Ovary (tissue), 9 donors: ENCODE data around the gene FLNB. TPM values are rescaled to one million over a fixed set of nuclear protein-coding genes. Genes with fewer than 3 reads are reported as not detected.

Source experiments
- DNase-seq, 5 donors: peaks; one replicate each; pipeline ENCODE4 v3.0.0-alpha.2; 2019 to 2020
- H3K27ac ChIP-seq, 2 donors: fragments of 200-600 bp; one replicate each; pipeline versions ENCODE4 v1.5.1 to v1.8.0; 2019 to 2022
- H3K27me3 ChIP-seq: fragments of 200-600 bp; one replicate; pipeline ENCODE4 v1.8.0; 2022
- H3K36me3 ChIP-seq: fragments of 200-600 bp; sonication (generic); one replicate; pipeline ENCODE4 v1.5.1; 2019
- H3K4me1 ChIP-seq: one replicate; pipeline ENCODE4 v1.8.1; 2013; ENCODE audit warnings: mild to moderate bottlenecking, moderate library complexity; ENCODE audit not compliant: insufficient read depth
- H3K4me3 ChIP-seq: fragments of 200-600 bp; sonication (generic); one replicate; pipeline ENCODE4 v1.5.1; 2017
- H3K9me3 ChIP-seq, 2 donors: fragments of 200-600 bp in 1 of 2; sonication (generic) in 1 of 2; one replicate each; pipeline versions ENCODE4 v1.5.1 to v1.8.1; 2013 to 2019; ENCODE audit warnings: mild to moderate bottlenecking in 1 of 2, moderate library complexity in 1 of 2
- CTCF ChIP-seq, 3 donors: fragments of 450-650 bp in 2 of 3; fragments of 200-600 bp in 1 of 3; IDR thresholded peaks; one replicate each; pipeline versions ENCODE4 v1.5.1 to v1.8.0; 2016 to 2022; ENCODE audit warnings: antibody characterized with exemption in 3 of 3, mild to moderate bottlenecking in 1 of 3
- EP300 ChIP-seq: sonication (generic); formaldehyde crosslinking; IDR thresholded peaks from one replicate; pipeline ENCODE4 v1.6.1; 2017; ENCODE audit warnings: antibody characterized with exemption
- POLR2A ChIP-seq: fragments of 450-650 bp; IDR thresholded peaks from one replicate; pipeline ENCODE4 v1.6.1; 2017; ENCODE audit warnings: antibody characterized with exemption, mild to moderate bottlenecking, moderate library complexity
- WGBS, 3 donors: extraction: QIAGEN DNeasy Blood & Tissue Kit in 1 of 3; methylation state at CpG; one replicate each; pipeline versions ENCODE4 v1.1.5 to v1.1.7; 2013 to 2017; 5-methylcytosine and 5-hydroxymethylcytosine counted together
- intact Hi-C, 4 donors: fragments of 100-400 bp; cut with DNase I; formaldehyde crosslinking; loops; one replicate each; pipeline versions ENCODE4 v1.11.0 to v1.15.1; 2022 to 2023
- polyA plus RNA-seq, 2 donors: library from polyadenylated mRNA; stranded (reverse); fragments of 200-250 nt in 1 of 2; fragments of 350-450 nt in 1 of 2; fragmentation: Illumina TruSeq in 1 of 2; extraction: RNeasy Lipid Tissue Mini Kit (QIAGEN cat#74804) in 1 of 2; gene quantifications; one replicate each; pipeline ENCODE4 v1.2.3, GENCODE V29; 2013 to 2014
- total RNA-seq, 7 donors: library from RNA; depleted of rRNA in 2 of 7; stranded (reverse); fragments of >200 nt in 2 of 7; fragmentation: NEBNext Ultra II Directional in 3 of 7; extraction: Animal tissue kit (Norgen Biotek cat#: 25700) in 3 of 7; gene quantifications; one replicate each; pipeline versions ENCODE4 v1.1.0 to v1.2.4, GENCODE V29; 2016 to 2023
- donor health status: DM: no; HTN: no; CAD: no; lungs with moderate emphysema.
- donor health status: DM: no; HTN: no; CAD: no.
- donor health status: Bipolar disorder and iron deficiency.
- donor health status: DM: yes; HTN: yes; CAD: no.
- donor health status: DM: no; HTN: no; CAD: no.
- donor health status: DM: yes; HTN: yes; CAD: no.

Gene FLNB
- total and polyA plus RNA-seq, 9 donors = 51.9 to 190 (median 126) TPM

- Histone ChIP-seq H3K9me3 (no peaks in the 10 kb centered on the region), H3K36me3 (no peaks in the 10 kb centered on the region), H3K4me1 (peaks cover 25% of the 10 kb centered on the region), H3K27me3 (no peaks in the 10 kb centered on the region), H3K27ac (no peak overlapping the region), H3K4me3 (no peak overlapping the region)
- TF ChIP-seq EP300 (no peak), CTCF (IDR thresholded peaks at IDR 0.05) (no peak), POLR2A (no peak)
- intact Hi-C loops = loop anchor here in 1 of 4 donors (5.0 kb wide), 1 partner anchor 161 kb away; the partner anchor contains the start of gene FLNB
- WGBS, 3 donors = 84 to 95% (median 94%) methylated on average over 7 of the region's 7 CpGs
- DNase-seq = no peak
Measured at GRCh38 chr3:58168498-58168897, 160.3 kb downstream of the FLNB start.

- no peaks in the 10 kb centered on the region for H3K36me3 ChIP-seq
- no peak overlapping the region for H3K27ac ChIP-seq
- H3K27me3 ChIP-seq = no peaks in the 10 kb centered on the region
- TF ChIP-seq EP300 = no peak
- TF ChIP-seq CTCF (IDR thresholded peaks at IDR 0.05) = no peak
- TF ChIP-seq POLR2A = no peak
- 94 to 96% (median 95%) methylated on average over 9 of the region's 9 CpGs for WGBS, 3 donors
- H3K4me1 ChIP-seq = peaks cover 19% of the 10 kb centered on the region
- intact Hi-C loops = loop anchor here in 1 of 4 donors (5.0 kb wide), 1 partner anchor 162 kb away; the partner anchor contains the start of gene FLNB
- DNase-seq = no peak
- no peaks in the 10 kb centered on the region for H3K9me3 ChIP-seq
- H3K4me3 ChIP-seq = no peak overlapping the region
Measured at GRCh38 chr3:58169371-58169770, 161.1 kb downstream of the FLNB start.

GRCh38 chr3:58170376-58170775 lies 162.2 kb downstream of the FLNB start:
- H3K4me3 ChIP-seq = no peak overlapping the region
- intact Hi-C loops = no loop called here
- H3K9me3 ChIP-seq = no peaks in the 10 kb centered on the region
- 87 to 96% (median 90%) methylated on average over 11 of the region's 11 CpGs for WGBS, 3 donors
- no peaks in the 10 kb centered on the region for H3K27me3 ChIP-seq
- no peak for TF ChIP-seq EP300
- no peak for TF ChIP-seq CTCF (IDR thresholded peaks at IDR 0.05)
- TF ChIP-seq POLR2A = no peak
- peaks cover 15% of the 10 kb centered on the region for H3K4me1 ChIP-seq
- no peaks in the 10 kb centered on the region for H3K36me3 ChIP-seq
- H3K27ac ChIP-seq = no peak overlapping the region
- no peak for DNase-seq

- WGBS, 3 donors = 94 to 95% (median 94%) methylated on average over 9 of the region's 9 CpGs
- no peak overlapping the region for H3K4me3 ChIP-seq
- no peak for TF ChIP-seq EP300
- TF ChIP-seq CTCF (IDR thresholded peaks at IDR 0.05) = no peak
- TF ChIP-seq POLR2A = no peak
- H3K4me1 ChIP-seq = peaks cover 17% of the 10 kb centered on the region
- no peak for DNase-seq
- H3K9me3 ChIP-seq = no peaks in the 10 kb centered on the region
- H3K36me3 ChIP-seq = no peaks in the 10 kb centered on the region
- no peaks in the 10 kb centered on the region for H3K27me3 ChIP-seq
- intact Hi-C loops = no loop called here
- H3K27ac ChIP-seq = no peak overlapping the region
Measured at GRCh38 chr3:58171126-58171525, 162.9 kb downstream of the FLNB start.
